Esophagus squamous epithelium (tissue), 5 donors: ENCODE measurements around the gene FANCF. TPM values are rescaled to one million over a fixed set of nuclear protein-coding genes. Genes with fewer than 3 reads are reported as not detected.

ENCODE experiments used
- DNase-seq: peaks from one replicate; lab custom pipeline; 2025; lab: John Stamatoyannopoulos, UW
- H3K27ac ChIP-seq, 4 donors: fragments of 200-600 bp; sonication (generic); one replicate each; pipeline ENCODE4 v1.5.1; 2016 to 2019; ENCODE audit warnings: mild to moderate bottlenecking in 1 of 4
- H3K27me3 ChIP-seq, 4 donors: fragments of 200-600 bp; sonication (generic); 1 replicate in 3 of 4; 2 replicates in 1 of 4; pipeline versions ENCODE4 v1.5.1 to v1.6.0; 2017 to 2021; ENCODE audit warnings: antibody characterized with exemption in 1 of 4
- H3K36me3 ChIP-seq, 3 donors: fragments of 200-600 bp; sonication (generic); one replicate each; pipeline ENCODE4 v1.5.1; 2016 to 2019
- H3K4me1 ChIP-seq, 3 donors: fragments of 200-600 bp; sonication (generic); one replicate each; pipeline ENCODE4 v1.5.1; 2017 to 2019
- H3K4me3 ChIP-seq, 4 donors: fragments of 200-600 bp; sonication (generic); 1 replicate in 3 of 4; 2 replicates in 1 of 4; pipeline ENCODE4 v1.5.1; 2016 to 2019; ENCODE audit warnings: mild to moderate bottlenecking in 2 of 4, moderate library complexity in 1 of 4
- H3K9me3 ChIP-seq, 3 donors: fragments of 200-600 bp; sonication (generic); one replicate each; pipeline ENCODE4 v1.5.1; 2016 to 2019
- POLR2A ChIP-seq, 4 donors: fragments of 450-650 bp; IDR thresholded peaks; one replicate each; pipeline ENCODE4 v1.6.1; 2017; ENCODE audit warnings: antibody characterized with exemption in 4 of 4, mild to moderate bottlenecking in 4 of 4, moderate library complexity in 3 of 4
- WGBS, 2 donors: methylation state at CpG; one replicate each; pipeline ENCODE4 v1.1.5; 2018; 5-methylcytosine and 5-hydroxymethylcytosine counted together
- intact Hi-C: fragments of 100-400 bp; cut with DNase I; formaldehyde crosslinking; loops from one replicate; pipeline ENCODE4 v1.15.0; 2022
- total RNA-seq, 4 donors: library from RNA; depleted of rRNA; stranded (reverse); fragments of >200 nt; gene quantifications; one replicate each; pipeline ENCODE4 v1.1.0, GENCODE V29; 2016
- TF ChIP-seq, protein P1 (sequence below), 6 experiments: fragments of 450-650 bp in 4 of 6; fragments of 200-600 bp in 2 of 6; sonication (generic) in 2 of 6; IDR thresholded peaks; one replicate each; pipeline ENCODE4 v1.5.1; 2016 to 2019; ENCODE audit warnings: antibody characterized with exemption in 6 of 6, mild to moderate bottlenecking in 4 of 6, moderate library complexity in 4 of 6
- donor health status: DM: yes; HTN: yes; CAD: no.

FANCF gene
- total RNA-seq, 4 donors from 2014 or later = 4.4 to 9.1 (median 6.0) TPM

DNA sequence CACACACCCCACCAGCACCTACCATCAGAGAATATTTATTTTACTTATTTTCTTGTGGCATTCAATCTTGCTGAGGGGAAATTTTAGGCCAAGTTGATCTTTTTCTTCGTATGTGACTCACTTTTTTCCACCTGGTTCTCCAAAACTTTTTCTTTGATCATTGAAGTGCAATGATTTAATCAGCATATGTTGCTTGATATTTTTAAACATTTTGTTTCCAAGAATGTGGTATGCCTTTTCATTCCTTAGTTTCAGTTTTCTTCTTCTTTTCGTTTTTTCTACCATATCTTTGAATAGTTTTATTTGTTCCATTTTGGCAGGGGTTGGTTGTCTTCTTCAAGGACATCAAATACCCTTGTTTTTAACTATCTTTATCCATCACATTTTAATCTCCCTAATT, 28.6 kb downstream of the FANCF start:
- no peaks in the 10 kb centered on the region for H3K27me3 ChIP-seq
- no peak overlapping the region for H3K27ac ChIP-seq
- no peak for DNase-seq
- H3K9me3 ChIP-seq = no peaks in the 10 kb centered on the region
- H3K36me3 ChIP-seq = no peaks in the 10 kb centered on the region
- 47 to 57% methylated on average over 2 of the region's 2 CpGs for WGBS, 2 donors
- intact Hi-C loops = no loop called here
- H3K4me3 ChIP-seq = no peak overlapping the region
- no peaks in the 10 kb centered on the region for H3K4me1 ChIP-seq
- no peak for TF ChIP-seq POLR2A (IDR thresholded peaks at IDR 0.05)
- TF ChIP-seq, protein P1, sequence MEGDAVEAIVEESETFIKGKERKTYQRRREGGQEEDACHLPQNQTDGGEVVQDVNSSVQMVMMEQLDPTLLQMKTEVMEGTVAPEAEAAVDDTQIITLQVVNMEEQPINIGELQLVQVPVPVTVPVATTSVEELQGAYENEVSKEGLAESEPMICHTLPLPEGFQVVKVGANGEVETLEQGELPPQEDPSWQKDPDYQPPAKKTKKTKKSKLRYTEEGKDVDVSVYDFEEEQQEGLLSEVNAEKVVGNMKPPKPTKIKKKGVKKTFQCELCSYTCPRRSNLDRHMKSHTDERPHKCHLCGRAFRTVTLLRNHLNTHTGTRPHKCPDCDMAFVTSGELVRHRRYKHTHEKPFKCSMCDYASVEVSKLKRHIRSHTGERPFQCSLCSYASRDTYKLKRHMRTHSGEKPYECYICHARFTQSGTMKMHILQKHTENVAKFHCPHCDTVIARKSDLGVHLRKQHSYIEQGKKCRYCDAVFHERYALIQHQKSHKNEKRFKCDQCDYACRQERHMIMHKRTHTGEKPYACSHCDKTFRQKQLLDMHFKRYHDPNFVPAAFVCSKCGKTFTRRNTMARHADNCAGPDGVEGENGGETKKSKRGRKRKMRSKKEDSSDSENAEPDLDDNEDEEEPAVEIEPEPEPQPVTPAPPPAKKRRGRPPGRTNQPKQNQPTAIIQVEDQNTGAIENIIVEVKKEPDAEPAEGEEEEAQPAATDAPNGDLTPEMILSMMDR (IDR thresholded peaks at IDR 0.05) = no peak

DNA sequence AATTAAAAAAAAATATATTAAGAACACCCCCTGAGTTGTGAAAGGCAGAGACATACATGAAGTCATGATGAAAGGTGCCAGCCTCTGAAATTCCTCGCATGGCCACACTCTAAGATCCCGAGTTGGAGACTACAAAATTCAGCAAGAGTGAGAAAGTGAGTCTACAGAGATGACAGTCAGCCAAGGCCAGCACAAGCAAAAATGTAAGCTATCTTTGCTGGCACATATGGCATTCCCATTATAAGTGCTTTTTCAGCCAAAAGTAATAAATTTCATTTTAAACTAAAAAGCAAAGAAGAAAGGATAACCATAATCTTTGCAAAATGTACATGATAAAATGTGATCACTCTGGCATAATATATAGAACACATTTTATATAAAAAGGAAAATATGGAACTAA, 40.6 kb downstream of the FANCF start:
- H3K27me3 ChIP-seq = no peaks in the 10 kb centered on the region
- TF ChIP-seq, protein P1 (IDR thresholded peaks at IDR 0.05) = no peak
- no peak for TF ChIP-seq POLR2A (IDR thresholded peaks at IDR 0.05)
- no peak overlapping the region for H3K27ac ChIP-seq
- H3K9me3 ChIP-seq = no peaks in the 10 kb centered on the region
- intact Hi-C loops = no loop called here
- H3K4me1 ChIP-seq = no peaks in the 10 kb centered on the region
- no peak overlapping the region for H3K4me3 ChIP-seq
- H3K36me3 ChIP-seq = no peaks in the 10 kb centered on the region
- WGBS, 2 donors = 68 to 83% methylated on average over 2 of the region's 2 CpGs
- DNase-seq = no peak

DNA sequence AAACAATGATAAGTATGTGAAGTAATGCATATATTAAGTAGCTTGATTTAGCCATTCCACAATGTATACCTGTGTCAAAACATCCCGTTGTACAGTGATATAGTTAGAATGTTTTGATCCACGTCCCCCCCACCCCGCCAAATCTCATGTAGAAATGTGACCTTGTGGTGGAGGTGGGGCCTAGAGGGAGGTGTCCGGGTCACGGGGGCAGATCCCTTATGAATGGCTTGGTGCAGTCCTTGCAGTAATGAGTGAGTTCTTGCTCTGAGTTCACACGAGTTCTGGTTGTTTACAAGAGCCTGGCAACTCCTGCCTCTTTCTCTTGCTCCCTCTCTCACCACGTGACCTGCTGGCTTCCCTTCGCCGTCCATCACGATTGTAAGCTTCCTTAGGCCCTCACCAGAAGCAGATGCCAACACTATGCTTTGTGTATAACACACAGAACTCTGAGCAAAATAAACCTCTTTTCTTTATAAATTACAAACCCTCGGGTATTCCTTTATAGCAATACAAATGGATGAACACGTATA, 41.6 kb downstream of the FANCF start:
- Histone ChIP-seq H3K4me1 (no peaks in the 10 kb centered on the region), H3K9me3 (no peaks in the 10 kb centered on the region), H3K4me3 (no peak overlapping the region), H3K27me3 (no peaks in the 10 kb centered on the region), H3K36me3 (no peaks in the 10 kb centered on the region), H3K27ac (no peak overlapping the region)
- TF ChIP-seq, protein P1 (IDR thresholded peaks at IDR 0.05) = no peak
- no peak for TF ChIP-seq POLR2A (IDR thresholded peaks at IDR 0.05)
- WGBS, 2 donors = 63 to 70% methylated on average over 12 of the region's 12 CpGs
- intact Hi-C loops = no loop called here
- no peak for DNase-seq

DNA sequence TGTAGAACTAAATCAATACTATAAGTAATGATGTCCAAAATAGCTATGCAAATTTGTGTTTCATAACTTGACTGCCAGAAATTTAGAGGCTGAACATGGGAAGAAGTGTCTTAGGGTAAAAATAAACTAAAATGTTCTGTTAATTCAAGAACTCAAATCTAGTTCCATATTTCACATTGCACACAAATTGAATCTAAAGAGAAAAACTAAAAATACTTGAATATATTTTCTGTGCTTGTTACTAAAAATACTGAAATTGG, 43.5 kb downstream of the FANCF start:
- no peak overlapping the region for H3K27ac ChIP-seq
- DNase-seq = no peak
- H3K27me3 ChIP-seq = no peaks in the 10 kb centered on the region
- H3K36me3 ChIP-seq = no peaks in the 10 kb centered on the region
- no peaks in the 10 kb centered on the region for H3K4me1 ChIP-seq
- H3K4me3 ChIP-seq = no peak overlapping the region
- TF ChIP-seq, protein P1 (IDR thresholded peaks at IDR 0.05) = no peak
- TF ChIP-seq POLR2A (IDR thresholded peaks at IDR 0.05) = no peak
- intact Hi-C loops = no loop called here
- H3K9me3 ChIP-seq = no peaks in the 10 kb centered on the region

DNA sequence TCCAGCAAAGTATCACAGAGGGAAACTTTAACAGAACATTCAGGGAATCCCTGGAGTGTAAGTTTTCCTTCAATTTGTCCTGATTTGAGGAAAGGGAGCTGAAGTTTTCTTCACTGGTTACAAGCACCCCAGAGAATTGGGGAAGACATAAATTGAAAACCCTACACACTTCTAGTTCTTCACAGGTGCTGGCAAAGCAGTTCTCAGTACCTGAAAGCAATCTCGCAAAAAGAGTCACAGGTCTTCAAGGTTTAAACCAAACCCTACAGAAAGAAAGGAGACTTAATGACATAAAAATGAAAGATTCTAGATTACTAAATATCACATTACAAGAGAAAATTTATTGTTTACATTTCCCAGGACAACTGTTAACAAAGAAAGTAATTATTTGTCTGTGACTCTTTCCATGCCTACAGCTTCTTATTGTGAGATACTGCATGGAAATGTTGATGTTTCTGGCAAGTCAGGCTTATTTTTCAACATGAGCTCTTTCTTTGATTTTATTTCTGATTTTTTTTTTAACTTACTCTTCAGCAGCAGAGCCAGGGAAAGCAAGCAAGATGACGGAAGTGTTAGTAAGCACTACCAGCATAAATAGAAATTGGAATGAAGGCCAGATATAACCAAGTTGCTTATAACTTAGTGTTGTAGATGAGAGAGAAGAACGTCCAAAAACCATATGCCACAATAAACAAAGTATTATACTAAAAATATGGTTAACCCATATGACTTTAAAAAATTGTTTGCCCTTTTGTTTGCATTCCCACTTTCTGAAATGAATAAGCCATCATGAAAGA, 44.1 kb downstream of the FANCF start:
- DNase-seq = no peak
- intact Hi-C loops = no loop called here
- Histone ChIP-seq H3K4me3 (no peak overlapping the region), H3K27ac (no peak overlapping the region), H3K4me1 (no peaks in the 10 kb centered on the region), H3K36me3 (no peaks in the 10 kb centered on the region), H3K9me3 (no peaks in the 10 kb centered on the region), H3K27me3 (no peaks in the 10 kb centered on the region)
- no peak for TF ChIP-seq POLR2A (IDR thresholded peaks at IDR 0.05)
- WGBS, 2 donors = 48 to 67% methylated on average over 3 of the region's 3 CpGs
